Measurements from ENCODE around the gene FAM219B.
A peak's percentile ranks its signal among the peaks of the same experiment; 100 is the strongest.
"Not testable (repeated sequence)": the region's sequence is repeated elsewhere in the genome, so short reads cannot be mapped to it uniquely, and the experiment has no call there.

FAM219B gene

GRCh38 chr15:74906450-74907162 is at the start of gene FAM219B:
TSS of gene FAM219B (minus strand) at chr15:74906851. CDS start at chr15:74906800, 51 bp downstream.
- DNase-seq (ENCODE audit: low read depth), result peak; percentile 88

- peak; percentile 63 for DNase-seq (ENCODE audit: low read depth)
Measured at GRCh38 chr15:74955796-74956647, 49.4 kb upstream of the FAM219B start.

GRCh38 chr15:74955017-74955416 is 48.4 kb upstream of the FAM219B start:
- DNase-seq (ENCODE audit: low read depth), result no peak

- peak; percentile 83 for DNase-seq (ENCODE audit: low read depth)
Measured at GRCh38 chr15:74954515-74954914, 47.9 kb upstream of the FAM219B start.

- no peak for DNase-seq (ENCODE audit: low read depth)
Measured at GRCh38 chr15:74951006-74951405, 44.4 kb upstream of the FAM219B start.

GRCh38 chr15:74950078-74950908 is 43.6 kb upstream of the FAM219B start:
- peak; percentile 69 for DNase-seq (ENCODE audit: low read depth)

GRCh38 chr15:74937590-74938371 is 31.1 kb upstream of the FAM219B start, which contains the start of gene COX5A:
TSS of gene COX5A (minus strand) at chr15:74938073. CDS start at chr15:74938014, 59 bp downstream.
- DNase-seq (ENCODE audit: low read depth), result peak; percentile 98

- DNase-seq (ENCODE audit: low read depth), result no peak
Measured at GRCh38 chr15:74937272-74937589, 30.6 kb upstream of the FAM219B start.

- not testable (repeated sequence) for DNase-seq (ENCODE audit: low read depth)
Measured at GRCh38 chr15:74935193-74935592, 28.5 kb upstream of the FAM219B start.

GRCh38 chr15:74933573-74933972 is 26.9 kb upstream of the FAM219B start:
- no peak for DNase-seq (ENCODE audit: low read depth)

- DNase-seq (ENCODE audit: low read depth), result no peak
Measured at GRCh38 chr15:74928771-74929198, 22.1 kb upstream of the FAM219B start.

GRCh38 chr15:74924525-74924924 is 17.9 kb upstream of the FAM219B start:
- no peak for DNase-seq (ENCODE audit: low read depth)

GRCh38 chr15:74920456-74920855 is 13.8 kb upstream of the FAM219B start:
- DNase-seq (ENCODE audit: low read depth), result no peak

- DNase-seq (ENCODE audit: low read depth), result peak; percentile 61
Measured at GRCh38 chr15:74917676-74918075, 11.0 kb upstream of the FAM219B start.

GRCh38 chr15:74913799-74914198 is 7.1 kb upstream of the FAM219B start:
- not testable (repeated sequence) for DNase-seq (ENCODE audit: low read depth)

- peak; percentile 29 for DNase-seq (ENCODE audit: low read depth)
Measured at GRCh38 chr15:74913041-74913440, 6.4 kb upstream of the FAM219B start.

GRCh38 chr15:74908635-74909034 is 2.0 kb upstream of the FAM219B start:
- DNase-seq (ENCODE audit: low read depth), result no peak

GRCh38 chr15:74907163-74907870 is 666 bp upstream of the FAM219B start:
- no peak for DNase-seq (ENCODE audit: low read depth)

GRCh38 chr15:74906067-74906449 is 593 bp downstream of the FAM219B start:
- DNase-seq (ENCODE audit: low read depth), result peak; percentile 36

GRCh38 chr15:74904190-74904805 is 2.4 kb downstream of the FAM219B start:
- no peak for DNase-seq (ENCODE audit: low read depth)

Measured in iris pigment epithelial cell (primary cell).